ENCODE data around the gene SPRR4.

SPRR4 gene

GRCh38 chr1:152954436-152954835 lies 16.0 kb upstream of the SPRR4 start:
- H3K4me3 ChIP-seq (replicated peaks in 1 of 2; ENCODE audit: low read depth in 2 of 2, low read length in 2 of 2) = no peak overlapping the region
- no peak for TF ChIP-seq CTCF (IDR thresholded peaks at IDR 0.05; ENCODE audit: low read depth, low read length)
- no peak for DNase-seq (ENCODE audit: low read depth in 2 of 2)

GRCh38 chr1:152957561-152957960 lies 12.9 kb upstream of the SPRR4 start:
- H3K4me3 ChIP-seq (replicated peaks in 1 of 2; ENCODE audit: low read depth in 2 of 2, low read length in 2 of 2) = no peak overlapping the region
- no peak for DNase-seq (ENCODE audit: low read depth in 2 of 2)
- TF ChIP-seq CTCF (IDR thresholded peaks at IDR 0.05; ENCODE audit: low read depth, low read length) = no peak

- H3K4me3 ChIP-seq (replicated peaks in 1 of 2; ENCODE audit: low read depth in 2 of 2, low read length in 2 of 2) = no peak overlapping the region
- no peak for TF ChIP-seq CTCF (IDR thresholded peaks at IDR 0.05; ENCODE audit: low read depth, low read length)
- no peak for DNase-seq (ENCODE audit: low read depth in 2 of 2)
Observed at GRCh38 chr1:152959273-152959672, 11.2 kb upstream of the SPRR4 start.

GRCh38 chr1:152959801-152960451 lies 10.5 kb upstream of the SPRR4 start:
- no peak for TF ChIP-seq CTCF (IDR thresholded peaks at IDR 0.05; ENCODE audit: low read depth, low read length)
- H3K4me3 ChIP-seq (replicated peaks in 1 of 2; ENCODE audit: low read depth in 2 of 2, low read length in 2 of 2) = no peak overlapping the region
- no peak for DNase-seq (ENCODE audit: low read depth in 2 of 2)

GRCh38 chr1:152960452-152961044 lies 9.9 kb upstream of the SPRR4 start:
- DNase-seq (ENCODE audit: low read depth in 2 of 2) = no peak
- H3K4me3 ChIP-seq (replicated peaks in 1 of 2; ENCODE audit: low read depth in 2 of 2, low read length in 2 of 2) = no peak overlapping the region
- TF ChIP-seq CTCF (IDR thresholded peaks at IDR 0.05; ENCODE audit: low read depth, low read length) = no peak

- DNase-seq (ENCODE audit: low read depth in 2 of 2) = no peak
- H3K4me3 ChIP-seq (replicated peaks in 1 of 2; ENCODE audit: low read depth in 2 of 2, low read length in 2 of 2) = no peak overlapping the region
- TF ChIP-seq CTCF (IDR thresholded peaks at IDR 0.05; ENCODE audit: low read depth, low read length) = no peak
Observed at GRCh38 chr1:152961226-152961891, 9.1 kb upstream of the SPRR4 start.

Data from cardiac fibroblast (primary cell).